ENCODE measurements around the gene DUSP15. TPM values are rescaled to one million over a fixed set of nuclear protein-coding genes. Genes with fewer than 3 reads are reported as not detected.
"Not testable (repeated sequence)": the region's sequence is repeated elsewhere in the genome, so short reads cannot be mapped to it uniquely, and the experiment has no call there.

DUSP15 gene
- total RNA-seq, 4 donors from 2014 or later: 0.84 to 3.7 (median 0.96) TPM; not detected in 1

DNA sequence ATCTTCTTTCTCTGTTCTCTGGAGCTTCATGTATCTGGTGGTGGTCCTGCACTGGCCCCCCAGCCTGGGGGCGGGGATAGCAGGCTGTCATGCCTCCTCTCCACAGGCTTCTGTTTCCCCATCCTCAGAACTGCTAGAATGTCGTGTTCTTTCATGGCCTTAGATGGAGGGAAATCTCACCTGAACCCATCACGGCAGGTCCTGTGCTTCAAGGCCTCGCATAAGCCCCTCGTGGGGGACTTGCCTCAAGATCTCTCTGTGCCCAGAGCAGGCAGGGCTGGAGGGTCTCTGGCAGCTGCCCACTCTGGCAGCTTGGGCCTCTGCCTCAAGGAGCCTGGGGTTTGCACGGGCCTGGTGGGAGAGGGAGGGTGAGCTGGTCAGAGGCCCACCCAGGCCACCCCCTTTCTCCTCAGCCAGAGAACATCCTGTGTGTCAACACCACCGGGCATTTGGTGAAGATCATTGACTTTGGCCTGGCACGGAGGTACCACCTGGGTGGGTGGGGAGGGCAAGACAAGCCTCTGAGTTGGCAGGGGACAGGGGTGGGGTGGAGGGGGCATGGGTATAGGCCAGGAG, 39.8 kb downstream of the DUSP15 start:
- TF ChIP-seq, protein P1, sequence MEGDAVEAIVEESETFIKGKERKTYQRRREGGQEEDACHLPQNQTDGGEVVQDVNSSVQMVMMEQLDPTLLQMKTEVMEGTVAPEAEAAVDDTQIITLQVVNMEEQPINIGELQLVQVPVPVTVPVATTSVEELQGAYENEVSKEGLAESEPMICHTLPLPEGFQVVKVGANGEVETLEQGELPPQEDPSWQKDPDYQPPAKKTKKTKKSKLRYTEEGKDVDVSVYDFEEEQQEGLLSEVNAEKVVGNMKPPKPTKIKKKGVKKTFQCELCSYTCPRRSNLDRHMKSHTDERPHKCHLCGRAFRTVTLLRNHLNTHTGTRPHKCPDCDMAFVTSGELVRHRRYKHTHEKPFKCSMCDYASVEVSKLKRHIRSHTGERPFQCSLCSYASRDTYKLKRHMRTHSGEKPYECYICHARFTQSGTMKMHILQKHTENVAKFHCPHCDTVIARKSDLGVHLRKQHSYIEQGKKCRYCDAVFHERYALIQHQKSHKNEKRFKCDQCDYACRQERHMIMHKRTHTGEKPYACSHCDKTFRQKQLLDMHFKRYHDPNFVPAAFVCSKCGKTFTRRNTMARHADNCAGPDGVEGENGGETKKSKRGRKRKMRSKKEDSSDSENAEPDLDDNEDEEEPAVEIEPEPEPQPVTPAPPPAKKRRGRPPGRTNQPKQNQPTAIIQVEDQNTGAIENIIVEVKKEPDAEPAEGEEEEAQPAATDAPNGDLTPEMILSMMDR (IDR thresholded peaks at IDR 0.05): no peak
- ATAC-seq (ENCODE audit: low FRiP score) (no peak), DNase-seq (ENCODE audit: low spot score) (no peak)

DNA sequence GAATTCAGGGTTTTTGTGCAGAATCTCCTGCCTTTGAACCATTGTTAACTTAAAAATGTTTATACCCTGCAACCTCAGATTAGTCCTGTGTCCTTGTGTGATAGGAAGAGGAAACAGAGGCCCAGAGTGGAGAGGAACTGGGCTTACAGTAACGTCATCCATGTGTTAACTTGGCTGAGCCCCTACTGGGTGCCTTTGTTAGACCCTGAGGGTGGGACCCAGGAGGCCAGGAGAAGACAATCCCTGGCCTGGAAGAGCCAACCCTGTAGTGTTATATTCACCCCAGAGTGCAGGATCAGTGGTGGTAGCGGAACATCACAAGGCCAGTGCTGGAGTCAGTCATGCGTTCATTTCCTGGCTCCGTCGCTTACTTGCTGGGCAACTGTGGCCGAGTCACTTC, 40.6 kb downstream of the DUSP15 start:
- TF ChIP-seq, protein P1 (IDR thresholded peaks at IDR 0.05): no peak
- no peak for DNase-seq (ENCODE audit: low spot score)
- no peak for ATAC-seq (ENCODE audit: low FRiP score)

DNA sequence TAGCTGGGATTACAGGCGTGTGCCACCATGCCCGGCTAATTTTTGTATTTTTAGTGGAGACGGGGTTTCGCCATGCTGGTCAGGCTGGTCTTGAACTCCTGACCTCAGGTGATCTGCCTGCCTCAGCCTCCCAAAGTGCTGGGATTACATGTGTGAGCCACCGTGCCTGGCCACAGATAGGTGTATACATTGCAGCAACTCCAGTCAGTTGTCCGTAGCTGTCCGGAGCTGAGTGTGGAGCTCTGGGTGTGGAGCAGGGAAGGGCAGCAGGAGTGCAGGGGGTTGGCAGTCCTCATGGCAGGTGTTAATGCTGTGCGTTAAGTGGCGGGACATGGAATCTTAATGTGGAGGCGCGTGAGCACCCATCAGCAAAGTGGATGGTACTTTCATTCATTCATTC, 42.3 kb downstream of the DUSP15 start:
- not testable (repeated sequence) for ATAC-seq (ENCODE audit: low FRiP score); DNase-seq (ENCODE audit: low spot score)

DNA sequence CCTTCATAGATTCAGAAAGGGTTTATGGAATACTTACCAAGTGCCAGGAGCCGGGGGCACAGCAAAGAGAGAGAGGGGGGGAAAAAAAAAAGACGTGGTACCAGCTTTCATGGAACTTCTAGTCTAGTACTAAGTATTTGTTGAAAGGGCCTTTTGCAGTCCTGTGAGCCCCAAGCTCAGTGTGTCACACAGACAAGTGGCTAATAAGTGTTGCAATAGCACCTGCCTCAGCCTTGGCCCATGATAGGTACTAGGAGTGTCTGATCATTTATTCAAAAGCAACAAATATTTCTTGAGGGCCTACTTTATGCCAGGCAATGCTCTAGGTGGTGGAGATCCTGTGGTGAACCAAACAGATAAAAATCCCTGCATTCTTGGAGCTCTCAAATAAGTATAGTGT, 43.3 kb downstream of the DUSP15 start:
- DNase-seq (ENCODE audit: low spot score): no peak
- TF ChIP-seq, protein P1 (IDR thresholded peaks at IDR 0.05): no peak

DNA sequence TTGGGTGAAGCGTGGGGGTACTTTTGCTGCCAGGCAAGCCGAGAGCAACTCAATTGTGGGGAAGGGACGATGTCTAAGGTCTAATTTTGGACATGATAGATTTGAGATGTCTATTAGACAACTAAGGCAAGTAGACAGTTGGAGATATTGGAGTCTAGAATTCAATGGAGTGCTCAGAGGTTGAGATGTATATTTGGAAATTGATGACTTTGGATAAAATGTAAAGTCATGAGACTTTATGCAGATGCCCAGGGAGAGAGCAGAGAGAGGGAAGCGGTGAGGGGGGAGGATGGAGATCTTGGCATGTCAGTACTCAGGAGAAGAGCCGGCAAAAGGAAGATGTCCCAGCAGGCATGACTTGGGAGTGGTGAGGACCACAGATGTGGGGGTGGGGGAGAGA, 44.3 kb downstream of the DUSP15 start:
- TF ChIP-seq, protein P1 (IDR thresholded peaks at IDR 0.05): no peak
- ATAC-seq (ENCODE audit: low FRiP score) (no peak), DNase-seq (ENCODE audit: low spot score) (no peak)

More for the DNA sequence above, 43.3 kb downstream of the DUSP15 start:
- no peak for ATAC-seq (ENCODE audit: low FRiP score)

DNA sequence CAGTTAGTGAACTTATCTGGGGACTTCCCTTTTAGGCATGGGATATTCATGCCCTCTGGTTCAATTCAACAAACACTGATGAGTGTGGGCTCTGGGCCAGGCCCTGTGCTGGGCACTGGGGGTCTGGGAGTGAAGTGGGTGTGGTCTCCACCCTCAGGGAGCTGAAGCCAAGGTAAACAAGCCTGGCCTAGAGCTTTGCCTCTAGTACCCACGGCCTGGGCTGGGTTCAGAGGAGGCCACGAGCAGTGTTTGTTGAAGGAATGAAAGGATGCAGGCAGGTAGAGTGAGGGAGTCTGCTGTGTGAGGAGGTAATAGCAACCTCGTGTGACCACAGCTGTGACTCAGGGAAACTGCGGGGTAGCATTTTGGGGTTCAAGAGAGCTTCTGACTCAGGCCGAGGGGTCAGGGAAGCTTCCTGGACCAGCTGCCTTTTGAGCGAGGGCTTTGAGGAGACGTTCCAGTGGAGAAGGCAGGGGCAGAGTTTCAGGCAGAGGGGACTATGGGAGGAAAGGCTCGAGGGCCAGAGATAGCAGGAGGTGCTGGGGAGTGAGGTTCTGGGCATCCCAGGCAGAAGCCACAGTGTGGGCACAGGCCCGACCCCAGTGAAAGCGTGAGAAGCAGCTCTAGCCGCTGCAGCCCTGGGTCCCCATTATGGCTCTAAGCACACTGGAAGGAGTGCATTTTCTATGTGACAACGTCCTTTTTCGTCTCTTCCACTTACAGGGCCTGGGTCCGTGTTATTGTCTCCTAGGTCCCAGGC, 45.6 kb downstream of the DUSP15 start:
- ATAC-seq (ENCODE audit: low FRiP score): no peak
- DNase-seq (ENCODE audit: low spot score): no peak
- TF ChIP-seq, protein P1 (IDR thresholded peaks at IDR 0.05): no peak

DNA sequence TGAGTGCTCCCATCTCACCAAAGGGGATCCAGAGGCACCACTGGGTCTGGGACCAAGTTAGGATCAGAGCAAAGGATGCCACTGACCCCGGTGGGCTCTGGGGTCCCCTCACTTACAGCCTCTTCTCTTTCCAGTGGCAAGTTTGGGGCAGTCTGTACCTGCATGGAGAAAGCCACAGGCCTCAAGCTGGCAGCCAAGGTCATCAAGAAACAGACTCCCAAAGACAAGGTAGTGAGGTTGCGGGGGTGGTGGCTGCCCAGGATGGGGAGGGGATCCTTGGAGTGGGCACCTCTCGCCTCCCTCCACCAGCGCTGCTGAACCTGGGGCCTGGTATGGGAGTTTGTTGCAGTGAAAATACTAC, 46.2 kb downstream of the DUSP15 start:
- TF ChIP-seq, protein P1 (IDR thresholded peaks at IDR 0.05): no peak
- DNase-seq (ENCODE audit: low spot score): no peak
- no peak for ATAC-seq (ENCODE audit: low FRiP score)
